ENCODE data around the gene CNOT4.

Gene CNOT4, protein sequence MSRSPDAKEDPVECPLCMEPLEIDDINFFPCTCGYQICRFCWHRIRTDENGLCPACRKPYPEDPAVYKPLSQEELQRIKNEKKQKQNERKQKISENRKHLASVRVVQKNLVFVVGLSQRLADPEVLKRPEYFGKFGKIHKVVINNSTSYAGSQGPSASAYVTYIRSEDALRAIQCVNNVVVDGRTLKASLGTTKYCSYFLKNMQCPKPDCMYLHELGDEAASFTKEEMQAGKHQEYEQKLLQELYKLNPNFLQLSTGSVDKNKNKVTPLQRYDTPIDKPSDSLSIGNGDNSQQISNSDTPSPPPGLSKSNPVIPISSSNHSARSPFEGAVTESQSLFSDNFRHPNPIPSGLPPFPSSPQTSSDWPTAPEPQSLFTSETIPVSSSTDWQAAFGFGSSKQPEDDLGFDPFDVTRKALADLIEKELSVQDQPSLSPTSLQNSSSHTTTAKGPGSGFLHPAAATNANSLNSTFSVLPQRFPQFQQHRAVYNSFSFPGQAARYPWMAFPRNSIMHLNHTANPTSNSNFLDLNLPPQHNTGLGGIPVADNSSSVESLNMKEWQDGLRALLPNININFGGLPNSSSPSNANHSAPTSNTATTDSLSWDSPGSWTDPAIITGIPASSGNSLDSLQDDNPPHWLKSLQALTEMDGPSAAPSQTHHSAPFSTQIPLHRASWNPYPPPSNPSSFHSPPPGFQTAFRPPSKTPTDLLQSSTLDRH

GRCh38 chr7:135509839-135510591 is at the start of gene CNOT4:
TSS of gene CNOT4 (minus strand) at chr7:135510102. CDS start at chr7:135438331, 71,771 bp downstream.
- peak; percentile 95 to 96 for DNase-seq (ENCODE audit: low read depth in 2 of 2)

GRCh38 chr7:135558881-135559280 is 49.0 kb upstream of the CNOT4 start:
- no peak for DNase-seq (ENCODE audit: low read depth in 2 of 2)

GRCh38 chr7:135558337-135558767 is 48.5 kb upstream of the CNOT4 start:
- peak; percentile 32 to 57 for DNase-seq (ENCODE audit: low read depth in 2 of 2)

DNA sequence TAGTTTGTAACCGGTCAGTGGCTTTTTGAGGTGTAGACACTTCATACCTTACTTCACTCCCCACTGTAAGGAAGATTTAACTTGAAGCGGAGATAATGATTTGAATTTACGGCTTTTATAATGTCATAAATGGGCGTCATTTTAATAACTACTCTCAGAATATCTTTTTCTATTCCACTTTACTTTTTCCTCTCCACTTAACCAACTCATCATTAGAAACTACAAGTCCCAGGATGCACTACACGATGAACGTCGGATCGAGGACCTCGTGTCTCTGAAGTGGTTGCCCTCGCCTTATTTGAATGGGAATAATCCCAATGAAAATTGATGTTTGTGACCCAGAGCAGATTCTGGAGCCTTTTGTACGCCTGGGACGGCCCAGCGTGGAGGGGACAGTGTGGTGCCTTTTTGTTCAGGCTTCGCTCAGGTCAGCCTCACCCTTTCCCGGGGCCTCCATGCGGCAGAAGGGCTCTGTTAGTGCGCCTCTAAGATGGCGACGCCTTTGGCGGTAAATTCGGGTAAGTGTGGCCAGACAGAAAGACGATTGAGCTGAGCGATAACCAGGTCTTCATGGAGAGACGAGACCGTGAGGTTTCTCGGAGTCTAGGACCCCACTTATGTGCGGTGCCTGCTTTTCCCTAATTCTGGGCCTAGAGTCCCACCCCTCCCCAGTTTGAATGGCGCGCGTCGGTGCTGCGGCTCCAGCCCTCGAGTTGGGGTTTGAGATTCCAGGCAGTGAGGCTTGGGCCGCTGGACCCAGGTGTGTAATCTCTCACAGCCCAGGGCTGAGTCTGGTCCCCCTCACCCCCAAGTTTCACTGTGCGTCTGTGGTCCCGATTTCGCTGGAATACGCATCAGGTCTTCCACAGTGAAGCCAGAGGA is 47.8 kb upstream of the CNOT4 start, which contains the start of gene NUP205:
Gene NUP205, plus strand, starts transcription at position 463 of the 882 bp plus-strand sequence. Its CDS starts 28 bp downstream, at position 491.
- peak; percentile 55 to 58 for DNase-seq (ENCODE audit: low read depth in 2 of 2)

DNA sequence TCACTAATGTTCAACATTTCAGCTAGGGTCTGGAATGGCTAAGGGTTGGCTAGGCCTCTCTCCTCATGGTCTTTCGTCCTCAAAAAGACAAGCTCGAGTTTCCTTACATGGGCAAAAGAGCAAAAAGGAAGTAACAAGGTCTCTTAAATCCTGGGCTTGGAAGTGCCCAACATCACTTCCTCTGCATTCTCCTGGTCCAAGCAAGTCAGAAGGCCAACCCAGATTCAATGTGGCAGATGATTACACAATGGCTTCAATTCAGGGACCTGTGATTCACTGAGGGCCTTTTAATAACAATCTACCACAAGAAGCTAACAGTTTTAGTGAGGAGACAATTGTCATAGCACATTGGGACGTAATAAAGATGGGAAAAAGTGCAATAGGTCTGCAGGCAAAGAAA is 43.4 kb upstream of the CNOT4 start:
- DNase-seq (ENCODE audit: low read depth in 2 of 2), result no peak

- DNase-seq (ENCODE audit: low read depth in 2 of 2), result no peak
Measured at GRCh38 chr7:135552148-135552547, 42.2 kb upstream of the CNOT4 start.

- DNase-seq (ENCODE audit: low read depth in 2 of 2), result no peak
Measured at GRCh38 chr7:135550196-135550595, 40.3 kb upstream of the CNOT4 start.

DNA sequence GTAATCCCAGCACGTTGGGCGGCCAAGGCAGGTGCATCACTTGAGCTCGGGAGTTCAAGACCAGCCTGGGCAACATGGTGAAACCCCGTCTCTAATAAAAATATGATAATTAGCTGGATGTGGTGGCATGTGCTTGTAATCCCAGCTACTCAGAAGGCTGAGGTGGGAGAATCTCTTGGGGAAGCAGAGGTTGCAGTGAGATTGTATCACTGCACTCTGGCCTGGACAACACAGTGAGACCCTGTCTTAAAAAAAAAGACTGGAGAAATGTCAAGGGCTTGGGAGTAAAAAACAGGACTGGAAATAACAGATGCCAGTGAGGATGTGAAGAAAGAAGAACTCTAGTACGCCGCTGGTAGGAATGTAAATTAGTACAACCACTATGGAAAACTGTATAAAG is 31.1 kb upstream of the CNOT4 start:
- DNase-seq (ENCODE audit: low read depth in 2 of 2), result no peak

GRCh38 chr7:135539629-135540028 is 29.7 kb upstream of the CNOT4 start:
- DNase-seq (ENCODE audit: low read depth in 2 of 2), result no peak

- DNase-seq (ENCODE audit: low read depth in 2 of 2), result no peak
Measured at GRCh38 chr7:135538376-135538775, 28.5 kb upstream of the CNOT4 start.

DNA sequence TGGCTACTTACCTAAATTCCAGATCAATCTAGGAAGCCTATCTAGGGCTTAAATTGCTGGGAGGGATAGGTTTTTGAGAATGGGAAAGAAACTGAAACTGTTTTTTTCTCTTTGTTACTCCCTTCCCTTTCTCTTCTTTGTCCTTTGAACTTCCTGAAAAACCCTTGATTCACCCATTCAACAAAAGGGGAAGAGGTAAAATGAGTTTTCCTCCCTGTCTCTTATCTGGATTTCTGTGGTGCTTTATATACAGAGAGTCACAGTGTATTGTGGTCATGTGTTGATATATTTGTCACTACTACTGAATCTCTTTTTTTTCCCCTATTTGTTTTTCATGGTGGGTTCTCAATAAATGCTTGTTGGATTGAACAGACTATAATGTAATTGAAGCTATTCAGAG is 28.0 kb upstream of the CNOT4 start:
- no peak for DNase-seq (ENCODE audit: low read depth in 2 of 2)

GRCh38 chr7:135537453-135537852 is 27.6 kb upstream of the CNOT4 start:
- no peak for DNase-seq (ENCODE audit: low read depth in 2 of 2)

DNA sequence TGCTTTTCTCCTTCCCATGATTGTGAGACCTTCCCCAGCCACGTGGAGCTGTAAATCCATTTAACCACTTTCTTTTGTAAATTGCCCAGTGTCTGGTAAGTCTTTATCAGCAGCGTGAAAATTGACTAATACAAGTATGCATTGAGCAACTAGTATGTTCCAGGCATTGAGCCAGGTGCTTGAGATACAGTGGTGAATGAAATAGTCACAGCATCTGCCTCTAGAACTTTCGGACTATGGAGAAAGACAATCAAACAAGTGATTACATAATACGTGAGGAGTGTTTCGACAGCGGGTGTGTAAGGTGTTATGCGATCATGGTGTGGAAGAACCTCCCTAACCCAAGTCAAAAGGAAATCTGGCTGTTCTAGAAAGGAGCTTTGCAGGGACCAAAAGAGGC is 26.2 kb upstream of the CNOT4 start:
- DNase-seq (ENCODE audit: low read depth in 2 of 2), result no peak

GRCh38 chr7:135527025-135527424 is 17.1 kb upstream of the CNOT4 start:
- no peak for DNase-seq (ENCODE audit: low read depth in 2 of 2)

DNA sequence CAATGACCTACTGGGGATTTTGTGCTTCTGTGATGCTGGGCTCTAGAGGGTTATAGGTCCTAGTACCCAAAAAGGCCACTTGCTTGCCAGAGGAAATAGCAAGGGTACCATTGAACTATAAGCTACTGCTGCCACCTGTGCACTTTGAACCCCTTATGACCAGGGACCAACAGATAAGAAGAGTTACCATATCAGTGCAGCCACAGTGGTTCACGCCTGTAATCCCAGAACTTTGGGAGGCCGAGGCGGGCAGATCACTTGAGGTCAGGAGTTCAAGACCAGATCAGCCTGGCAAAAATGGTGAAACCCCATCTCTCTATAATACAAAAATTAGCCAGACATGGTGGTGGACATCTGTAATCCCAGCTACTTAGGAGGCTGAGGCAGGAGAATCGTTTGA is 15.5 kb upstream of the CNOT4 start:
- no peak for DNase-seq (ENCODE audit: low read depth in 2 of 2)

GRCh38 chr7:135523146-135523545 is 13.2 kb upstream of the CNOT4 start:
- DNase-seq (ENCODE audit: low read depth in 2 of 2), result no peak

- no peak for DNase-seq (ENCODE audit: low read depth in 2 of 2)
Measured at GRCh38 chr7:135522509-135522908, 12.6 kb upstream of the CNOT4 start.

DNA sequence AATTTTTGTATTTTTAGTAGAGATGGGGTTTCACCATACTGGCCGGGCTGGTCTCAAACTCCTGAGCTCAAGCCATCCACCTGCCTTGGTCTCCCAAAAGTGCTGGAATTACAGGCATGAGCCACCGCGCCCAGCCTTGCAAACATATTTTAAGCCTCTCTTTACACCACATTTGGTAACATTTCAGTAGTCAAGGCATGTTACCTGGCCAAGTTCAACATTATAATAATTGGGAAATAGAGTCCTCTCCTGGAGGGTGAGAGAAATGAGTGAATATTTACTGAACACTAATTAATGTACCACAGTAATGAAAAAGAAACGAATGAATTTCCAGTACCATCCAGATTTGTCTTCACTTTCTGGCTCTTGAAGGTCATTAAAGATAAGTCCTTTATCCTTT is 10.0 kb upstream of the CNOT4 start:
- no peak for DNase-seq (ENCODE audit: low read depth in 2 of 2)

GRCh38 chr7:135519233-135519688 is 9.4 kb upstream of the CNOT4 start:
- DNase-seq (ENCODE audit: low read depth in 2 of 2), result no peak

DNA sequence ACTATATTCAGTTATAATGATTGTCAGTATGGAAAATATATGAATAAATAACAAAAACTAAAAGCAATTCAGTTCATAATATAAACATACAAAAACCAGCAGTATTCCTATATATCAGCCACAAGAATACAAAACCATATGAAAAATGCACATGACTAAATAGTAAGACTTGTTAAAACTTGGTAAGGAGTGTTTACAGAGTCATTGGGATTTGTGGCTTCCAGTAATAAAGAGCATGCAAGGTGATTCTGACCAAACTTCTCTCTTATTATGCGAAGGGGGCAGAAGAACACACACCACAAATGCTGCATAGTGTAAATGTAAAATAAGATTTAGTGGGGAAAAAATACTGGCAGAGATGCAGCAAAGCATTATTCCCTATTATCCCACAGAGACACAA is 8.8 kb upstream of the CNOT4 start:
- no peak for DNase-seq (ENCODE audit: low read depth in 2 of 2)

DNA sequence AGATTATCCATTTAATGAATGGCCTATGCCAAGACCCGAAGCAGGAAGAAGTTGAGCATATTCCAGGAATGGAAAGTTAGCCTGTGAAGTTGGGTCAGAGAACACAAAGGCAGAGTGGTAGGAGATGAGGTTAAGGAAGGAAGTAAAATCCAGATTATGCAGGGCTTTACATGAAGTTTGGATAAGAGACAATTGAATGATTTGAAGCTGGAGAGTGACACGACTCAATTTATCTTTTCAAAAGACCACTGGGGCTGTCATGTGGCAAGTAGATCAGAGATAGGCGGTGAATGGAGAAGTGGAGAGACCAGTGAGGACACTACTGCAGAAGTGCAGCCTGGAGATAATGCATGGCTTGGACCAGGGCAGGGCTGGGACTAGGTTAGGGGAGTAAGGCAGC is 7.2 kb upstream of the CNOT4 start:
- no peak for DNase-seq (ENCODE audit: low read depth in 2 of 2)

All from stimulated activated CD4-positive, alpha-beta T cell treated with anti-CD3 and anti-CD28 coated beads, Interleukin-4, amount 100 ng/mL, for 48 hours (primary cell).